ENCODE results near the gene IDH2.

IDH2 gene

GRCh38 chr15:90067181-90067952 is 34.9 kb downstream of the IDH2 start:
- in situ Hi-C loops (cut with HindIII; ENCODE audit: low sequenced_read_pairs), result loop anchor here (5.0 kb wide), 1 partner anchor 35 kb away; the partner anchor contains the start of gene IDH2

- in situ Hi-C loops (cut with HindIII; ENCODE audit: low sequenced_read_pairs), result loop anchor here (5.0 kb wide), 1 partner anchor 37 kb away; the partner anchor contains the start of gene IDH2
Measured at GRCh38 chr15:90065682-90066049, 36.6 kb downstream of the IDH2 start.

- in situ Hi-C loops (cut with HindIII; ENCODE audit: low sequenced_read_pairs), result loop anchor here (5.0 kb wide), 1 partner anchor 37 kb away; the partner anchor contains the start of gene IDH2
Measured at GRCh38 chr15:90064911-90065681, 37.2 kb downstream of the IDH2 start.

- in situ Hi-C loops (cut with HindIII; ENCODE audit: low sequenced_read_pairs), result no loop called here
Measured at GRCh38 chr15:90063770-90064247, 38.5 kb downstream of the IDH2 start.

DNA sequence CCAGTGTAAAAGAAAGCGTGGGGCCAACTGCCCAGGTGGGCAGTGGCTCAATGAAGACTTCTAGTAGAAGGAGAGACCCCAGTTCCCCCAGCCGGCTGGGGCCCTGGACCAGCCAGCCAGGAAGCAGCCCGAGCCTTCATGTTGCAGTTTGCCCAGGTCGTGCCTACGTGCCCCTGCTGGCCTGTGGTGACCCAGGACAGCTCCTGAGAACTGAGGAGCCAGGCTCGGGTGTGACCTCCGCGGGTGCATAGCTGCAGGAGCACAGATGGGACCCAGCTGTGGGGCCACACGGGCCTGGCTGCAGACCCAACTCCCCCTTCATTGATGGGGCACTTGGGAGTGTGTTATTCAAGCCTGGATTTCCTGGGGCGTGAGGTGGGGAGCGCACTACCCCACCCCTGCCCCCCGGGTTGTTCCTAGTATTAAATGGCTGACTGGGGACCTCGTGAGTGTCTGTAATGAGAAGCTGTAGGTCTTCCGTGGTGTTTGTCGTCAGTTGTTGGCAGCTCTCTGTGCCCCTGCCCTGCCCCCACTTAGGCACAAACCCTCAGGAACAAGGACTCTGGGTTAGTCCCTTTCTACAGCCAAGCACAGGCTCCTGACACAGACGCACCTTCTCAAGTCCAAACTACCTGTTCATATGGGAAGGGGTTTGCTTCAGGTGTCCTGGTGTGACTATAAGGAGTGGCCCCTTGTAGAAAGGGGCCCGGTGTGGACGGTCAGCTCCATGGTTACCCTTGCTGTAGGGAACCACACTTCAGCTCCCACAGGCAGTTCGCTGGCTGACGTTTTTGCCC is 39.1 kb downstream of the IDH2 start:
- in situ Hi-C loops (cut with HindIII; ENCODE audit: low sequenced_read_pairs), result no loop called here

- in situ Hi-C loops (cut with HindIII; ENCODE audit: low sequenced_read_pairs), result no loop called here
Measured at GRCh38 chr15:90062462-90062932, 39.8 kb downstream of the IDH2 start.

- in situ Hi-C loops (cut with HindIII; ENCODE audit: low sequenced_read_pairs), result no loop called here
Measured at GRCh38 chr15:90062023-90062442, 40.2 kb downstream of the IDH2 start.

GRCh38 chr15:90060797-90061196 is 41.5 kb downstream of the IDH2 start:
- in situ Hi-C loops (cut with HindIII; ENCODE audit: low sequenced_read_pairs), result no loop called here

GRCh38 chr15:90059208-90059985 is 42.9 kb downstream of the IDH2 start:
- in situ Hi-C loops (cut with HindIII; ENCODE audit: low sequenced_read_pairs), result no loop called here

GRCh38 chr15:90058775-90059174 is 43.5 kb downstream of the IDH2 start:
- in situ Hi-C loops (cut with HindIII; ENCODE audit: low sequenced_read_pairs), result no loop called here

DNA sequence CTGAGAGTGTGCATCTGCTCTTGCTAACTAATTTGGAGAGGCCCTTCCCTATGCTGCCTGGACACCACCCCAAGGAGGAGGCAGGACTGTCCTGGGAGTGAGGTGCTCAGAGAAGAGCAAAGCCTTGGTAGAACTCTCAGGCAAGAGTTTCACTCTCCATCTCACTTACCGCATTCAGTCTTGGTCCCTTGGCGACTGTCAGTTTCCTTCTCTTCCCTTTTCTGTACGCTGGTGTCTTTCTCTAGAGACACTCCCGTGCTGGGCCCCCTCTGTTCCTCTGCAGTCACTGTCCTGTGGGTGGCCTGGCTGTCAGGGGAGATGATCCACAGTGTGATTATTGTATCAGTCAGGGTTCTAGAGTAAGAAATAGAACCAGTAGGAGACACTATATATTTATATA is 44.0 kb downstream of the IDH2 start:
- in situ Hi-C loops (cut with HindIII; ENCODE audit: low sequenced_read_pairs), result no loop called here

DNA sequence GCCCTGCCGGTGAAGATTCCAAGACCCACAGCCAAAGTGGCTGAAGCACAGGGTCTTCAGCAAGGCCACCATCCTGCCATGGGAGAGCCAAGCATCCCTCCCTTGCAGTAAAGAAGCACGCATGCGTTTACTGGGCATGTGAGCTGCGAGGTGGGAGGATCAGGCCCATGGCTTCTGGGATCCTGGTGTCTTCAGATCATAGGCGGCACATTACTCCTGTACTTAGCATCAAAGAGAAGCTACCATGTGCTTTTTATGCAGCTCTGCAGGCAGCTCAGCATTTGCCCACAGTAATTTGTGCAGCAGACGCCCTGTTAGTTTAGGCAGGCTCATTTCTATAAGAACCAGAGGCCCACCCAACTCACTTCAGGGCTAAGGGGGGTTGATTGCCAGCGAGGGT is 45.7 kb downstream of the IDH2 start:
- in situ Hi-C loops (cut with HindIII; ENCODE audit: low sequenced_read_pairs), result no loop called here

GRCh38 chr15:90055182-90055581 is 47.1 kb downstream of the IDH2 start:
- in situ Hi-C loops (cut with HindIII; ENCODE audit: low sequenced_read_pairs), result no loop called here

- in situ Hi-C loops (cut with HindIII; ENCODE audit: low sequenced_read_pairs), result no loop called here
Measured at GRCh38 chr15:90054618-90055097, 47.6 kb downstream of the IDH2 start.

- in situ Hi-C loops (cut with HindIII; ENCODE audit: low sequenced_read_pairs), result no loop called here
Measured at GRCh38 chr15:90053685-90054466, 48.4 kb downstream of the IDH2 start.

GRCh38 chr15:90051874-90052273 is 50.4 kb downstream of the IDH2 start:
- in situ Hi-C loops (cut with HindIII; ENCODE audit: low sequenced_read_pairs), result no loop called here

- in situ Hi-C loops (cut with HindIII; ENCODE audit: low sequenced_read_pairs), result no loop called here
Measured at GRCh38 chr15:90049666-90050604, 52.3 kb downstream of the IDH2 start.

- in situ Hi-C loops (cut with HindIII; ENCODE audit: low sequenced_read_pairs), result no loop called here
Measured at GRCh38 chr15:90049030-90049429, 53.2 kb downstream of the IDH2 start.

All from endothelial cell of hepatic sinusoid (primary cell).